AG09319 (cell line): Measurements from ENCODE around the gene MEGF8.

Source experiments
- DNase-seq: peaks from one replicate; pipeline ENCODE4 v3.0.0-alpha.2; 2010; ENCODE audit warnings: low read depth; ENCODE audit errors: extremely low read depth
- CTCF ChIP-seq: IDR thresholded peaks from 2 replicates; pipeline ENCODE4 v1.5.1; 2011; ENCODE audit warnings: low read depth, mild to moderate bottlenecking, inconsistent platforms, low read length, moderate library complexity

MEGF8 gene

GRCh38 chr19:42423462-42424344 is 98.3 kb downstream of the MEGF8 start:
- TF ChIP-seq CTCF = no peak
- peak; percentile 78 for DNase-seq

- TF ChIP-seq CTCF = no peak
These were observed 98.9 kb downstream of the MEGF8 start for GRCh38 chr19:42424345-42424707.

GRCh38 chr19:42424712-42425131 is 99.3 kb downstream of the MEGF8 start:
- no peak for TF ChIP-seq CTCF
- DNase-seq = no peak

More at GRCh38 chr19:42424345-42424707, 98.9 kb downstream of the MEGF8 start:
- no peak for DNase-seq

GRCh38 chr19:42426643-42427042 is 101.2 kb downstream of the MEGF8 start:
- TF ChIP-seq CTCF = no peak
- no peak for DNase-seq

- DNase-seq = no peak
These were observed 101.9 kb downstream of the MEGF8 start, which contains the start of gene LIPE for GRCh38 chr19:42427313-42427712. LIPE (minus strand) TSS chr19:42427388; CDS start chr19:42427149, 239 bp downstream.

More at GRCh38 chr19:42427313-42427712, 101.9 kb downstream of the MEGF8 start, which contains the start of gene LIPE:
- TF ChIP-seq CTCF = no peak
